ENCODE data around the gene GPR143. TPM values are rescaled to one million over a fixed set of nuclear protein-coding genes. Genes with fewer than 3 reads are reported as not detected.

Gene GPR143
- total RNA-seq, 1 donor from 2014 or later = 17.4 TPM

DNA sequence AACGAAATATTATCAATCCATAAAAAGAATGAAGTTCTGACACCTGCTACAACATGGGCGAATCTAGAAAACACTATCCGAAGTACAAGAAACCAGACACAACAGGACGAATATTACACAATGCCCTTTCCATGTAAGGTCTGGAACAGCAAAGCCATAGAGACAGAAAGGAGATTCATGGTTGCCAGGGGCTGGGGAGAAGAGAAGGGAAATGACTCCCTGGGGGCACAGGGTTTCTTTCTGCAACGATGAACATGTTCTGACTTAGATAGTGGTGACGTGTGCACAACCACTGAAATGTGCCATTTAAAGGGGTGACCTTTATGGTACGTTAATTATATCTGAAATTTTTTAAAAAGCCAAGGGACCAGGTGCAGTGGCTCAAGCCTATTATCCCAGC lies 28.3 kb downstream of the GPR143 start:
- no peak overlapping the region for H3K4me3 ChIP-seq (ENCODE audit: low read depth, low read length)
- DNase-seq (ENCODE audit: low read depth) = no peak
- no peak for TF ChIP-seq CTCF (conservative IDR thresholded peaks at IDR 0.05; ENCODE audit: low read depth, low read length)

DNA sequence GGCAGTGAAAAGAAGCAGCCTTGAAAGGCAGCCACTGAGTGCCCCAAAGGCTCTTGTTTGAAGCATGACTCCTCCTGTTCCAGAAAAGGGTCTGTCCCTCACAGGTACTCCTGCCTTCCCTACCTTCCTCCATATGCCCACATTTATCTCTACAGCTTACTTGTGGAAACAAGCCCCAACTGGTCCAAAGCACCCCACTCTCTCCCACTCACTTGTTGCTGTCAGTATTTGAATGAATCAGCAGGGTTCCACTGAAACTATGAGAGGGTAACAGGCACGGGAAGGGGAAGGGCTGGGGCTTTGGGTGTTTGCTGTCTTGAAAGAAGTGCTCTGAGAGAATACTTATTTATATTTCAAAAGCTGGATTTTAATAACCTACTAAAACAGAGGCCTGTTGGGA lies 34.9 kb downstream of the GPR143 start:
- TF ChIP-seq CTCF (conservative IDR thresholded peaks at IDR 0.05; ENCODE audit: low read depth, low read length) = no peak
- no peak for DNase-seq (ENCODE audit: low read depth)
- H3K4me3 ChIP-seq (ENCODE audit: low read depth, low read length) = no peak overlapping the region

- TF ChIP-seq CTCF (conservative IDR thresholded peaks at IDR 0.05; ENCODE audit: low read depth, low read length) = no peak
- H3K4me3 ChIP-seq (ENCODE audit: low read depth, low read length) = no peak overlapping the region
- DNase-seq (ENCODE audit: low read depth) = no peak
Measured at GRCh38 chrX:9730078-9730477, 35.6 kb downstream of the GPR143 start.

GRCh38 chrX:9729171-9729885 lies 36.3 kb downstream of the GPR143 start:
- TF ChIP-seq CTCF (conservative IDR thresholded peaks at IDR 0.05; ENCODE audit: low read depth, low read length) = no peak
- no peak overlapping the region for H3K4me3 ChIP-seq (ENCODE audit: low read depth, low read length)
- DNase-seq (ENCODE audit: low read depth) = no peak

- no peak overlapping the region for H3K4me3 ChIP-seq (ENCODE audit: low read depth, low read length)
- no peak for DNase-seq (ENCODE audit: low read depth)
- TF ChIP-seq CTCF (conservative IDR thresholded peaks at IDR 0.05; ENCODE audit: low read depth, low read length) = no peak
Measured at GRCh38 chrX:9728261-9728660, 37.4 kb downstream of the GPR143 start.

DNA sequence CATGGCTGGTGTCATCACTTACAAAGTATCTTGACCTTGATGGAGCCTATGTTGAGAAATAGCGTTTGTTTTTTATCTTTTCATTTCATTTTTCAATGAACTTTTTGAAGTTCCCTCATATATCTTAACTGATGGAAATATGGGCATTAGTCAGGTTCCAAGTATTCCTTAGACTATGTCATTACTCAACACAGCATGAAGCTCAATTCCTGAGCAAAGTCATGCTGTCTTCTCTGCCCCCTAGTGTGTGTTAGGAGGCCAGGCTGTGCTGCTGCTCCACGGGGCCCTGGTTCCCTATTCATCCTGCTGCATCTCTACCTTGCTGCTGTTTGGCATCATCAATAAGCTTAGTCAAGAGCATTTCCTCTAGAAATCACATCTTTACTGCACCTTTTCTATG lies 40.9 kb downstream of the GPR143 start:
- H3K4me3 ChIP-seq (ENCODE audit: low read depth, low read length) = no peak overlapping the region
- no peak for TF ChIP-seq CTCF (conservative IDR thresholded peaks at IDR 0.05; ENCODE audit: low read depth, low read length)
- DNase-seq (ENCODE audit: low read depth) = no peak

DNA sequence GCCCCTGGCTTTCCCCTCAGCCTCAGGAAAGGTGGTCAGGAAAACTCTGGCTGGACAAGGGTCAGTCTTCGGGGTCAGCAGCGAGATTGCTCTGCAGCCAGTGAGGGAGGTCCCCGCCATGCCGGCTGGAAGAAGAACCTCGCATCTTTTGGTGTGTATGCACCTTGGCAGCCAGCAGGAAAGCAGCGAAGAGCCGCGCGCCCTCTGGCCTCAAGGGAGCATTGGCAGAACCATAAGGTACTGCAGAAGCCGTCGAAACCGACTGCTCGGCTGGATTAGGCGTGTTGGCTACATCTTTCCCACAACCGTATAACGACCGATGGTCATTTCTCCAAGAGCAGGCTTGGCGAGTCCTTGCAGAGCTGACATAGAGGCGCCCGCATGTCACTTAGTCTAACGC lies 48.3 kb downstream of the GPR143 start:
- no peak for TF ChIP-seq CTCF (conservative IDR thresholded peaks at IDR 0.05; ENCODE audit: low read depth, low read length)
- DNase-seq (ENCODE audit: low read depth) = no peak
- H3K4me3 ChIP-seq (ENCODE audit: low read depth, low read length) = no peak overlapping the region

Data from epithelial cell of proximal tubule (primary cell).